ENCODE measurements around the gene PARD6G.

DNA sequence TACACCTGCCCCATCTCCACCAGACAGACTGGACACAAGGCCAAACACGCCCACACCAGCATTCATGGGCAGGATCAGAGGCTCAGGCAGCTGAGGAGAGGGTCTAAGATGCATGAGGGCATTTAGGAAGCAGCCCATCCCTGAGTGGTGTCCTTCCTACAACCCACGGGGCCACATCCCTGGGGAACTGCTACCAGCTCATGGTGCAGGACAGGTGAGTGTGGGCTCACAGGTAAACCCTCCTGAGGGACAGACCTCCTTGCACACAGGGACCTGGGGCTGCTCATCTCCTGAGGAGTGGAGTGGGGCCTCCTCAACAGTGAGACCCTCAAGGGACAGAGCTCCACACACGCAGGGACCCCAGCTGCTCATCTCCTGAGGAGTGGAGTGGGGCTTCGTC, 14.6 kb downstream of the PARD6G start:
- TF ChIP-seq, protein P1, sequence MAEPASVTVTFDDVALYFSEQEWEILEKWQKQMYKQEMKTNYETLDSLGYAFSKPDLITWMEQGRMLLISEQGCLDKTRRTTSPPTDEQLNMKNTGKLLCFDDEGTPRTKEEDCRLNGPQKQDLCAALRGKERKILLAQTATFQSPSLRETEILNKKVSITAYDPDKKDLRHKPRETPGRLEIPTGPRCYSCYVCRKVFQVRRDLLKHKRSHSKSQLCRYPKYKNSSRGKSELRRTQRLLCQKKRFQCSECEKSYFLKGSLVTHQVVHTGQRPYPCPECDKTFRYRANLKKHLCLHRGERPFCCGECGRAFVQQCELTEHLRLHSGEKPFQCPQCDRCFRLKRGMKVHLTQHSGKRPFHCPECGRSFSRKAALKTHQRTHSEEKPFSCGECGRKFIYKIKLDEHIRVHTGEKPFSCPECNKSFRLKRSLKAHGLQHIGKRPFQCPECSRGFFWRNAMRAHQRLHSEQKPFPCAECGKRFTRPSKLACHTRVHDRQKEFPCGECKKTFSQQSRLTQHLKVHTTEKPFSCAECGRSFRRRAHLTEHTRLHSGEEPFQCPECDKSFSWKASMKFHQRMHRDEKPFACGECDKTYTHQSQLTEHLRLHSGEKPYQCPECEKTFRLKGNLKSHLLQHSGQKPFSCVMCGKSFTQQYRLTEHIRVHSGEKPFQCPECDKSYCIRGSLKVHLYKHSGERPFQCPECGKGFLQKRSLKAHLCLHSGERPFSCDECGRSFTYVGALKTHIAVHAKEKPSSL (CRISPR knock-in tag; conservative IDR thresholded peaks at IDR 0.05), result no peak
- TF ChIP-seq, protein P2, sequence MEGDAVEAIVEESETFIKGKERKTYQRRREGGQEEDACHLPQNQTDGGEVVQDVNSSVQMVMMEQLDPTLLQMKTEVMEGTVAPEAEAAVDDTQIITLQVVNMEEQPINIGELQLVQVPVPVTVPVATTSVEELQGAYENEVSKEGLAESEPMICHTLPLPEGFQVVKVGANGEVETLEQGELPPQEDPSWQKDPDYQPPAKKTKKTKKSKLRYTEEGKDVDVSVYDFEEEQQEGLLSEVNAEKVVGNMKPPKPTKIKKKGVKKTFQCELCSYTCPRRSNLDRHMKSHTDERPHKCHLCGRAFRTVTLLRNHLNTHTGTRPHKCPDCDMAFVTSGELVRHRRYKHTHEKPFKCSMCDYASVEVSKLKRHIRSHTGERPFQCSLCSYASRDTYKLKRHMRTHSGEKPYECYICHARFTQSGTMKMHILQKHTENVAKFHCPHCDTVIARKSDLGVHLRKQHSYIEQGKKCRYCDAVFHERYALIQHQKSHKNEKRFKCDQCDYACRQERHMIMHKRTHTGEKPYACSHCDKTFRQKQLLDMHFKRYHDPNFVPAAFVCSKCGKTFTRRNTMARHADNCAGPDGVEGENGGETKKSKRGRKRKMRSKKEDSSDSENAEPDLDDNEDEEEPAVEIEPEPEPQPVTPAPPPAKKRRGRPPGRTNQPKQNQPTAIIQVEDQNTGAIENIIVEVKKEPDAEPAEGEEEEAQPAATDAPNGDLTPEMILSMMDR (IDR thresholded peaks at IDR 0.05), result no peak
- TF ChIP-seq, protein P3, sequence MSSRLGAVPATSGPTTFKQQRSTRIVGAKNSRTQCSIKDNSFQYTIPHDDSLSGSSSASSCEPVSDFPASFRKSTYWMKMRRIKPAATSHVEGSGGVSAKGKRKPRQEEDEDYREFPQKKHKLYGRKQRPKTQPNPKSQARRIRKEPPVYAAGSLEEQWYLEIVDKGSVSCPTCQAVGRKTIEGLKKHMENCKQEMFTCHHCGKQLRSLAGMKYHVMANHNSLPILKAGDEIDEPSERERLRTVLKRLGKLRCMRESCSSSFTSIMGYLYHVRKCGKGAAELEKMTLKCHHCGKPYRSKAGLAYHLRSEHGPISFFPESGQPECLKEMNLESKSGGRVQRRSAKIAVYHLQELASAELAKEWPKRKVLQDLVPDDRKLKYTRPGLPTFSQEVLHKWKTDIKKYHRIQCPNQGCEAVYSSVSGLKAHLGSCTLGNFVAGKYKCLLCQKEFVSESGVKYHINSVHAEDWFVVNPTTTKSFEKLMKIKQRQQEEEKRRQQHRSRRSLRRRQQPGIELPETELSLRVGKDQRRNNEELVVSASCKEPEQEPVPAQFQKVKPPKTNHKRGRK (CRISPR knock-in tag; IDR thresholded peaks at IDR 0.05; ENCODE audit: borderline replicate concordance), result no peak
- TF ChIP-seq, protein P4, sequence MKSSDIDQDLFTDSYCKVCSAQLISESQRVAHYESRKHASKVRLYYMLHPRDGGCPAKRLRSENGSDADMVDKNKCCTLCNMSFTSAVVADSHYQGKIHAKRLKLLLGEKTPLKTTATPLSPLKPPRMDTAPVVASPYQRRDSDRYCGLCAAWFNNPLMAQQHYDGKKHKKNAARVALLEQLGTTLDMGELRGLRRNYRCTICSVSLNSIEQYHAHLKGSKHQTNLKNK (CRISPR knock-in tag; IDR thresholded peaks at IDR 0.05), result no peak
- TF ChIP-seq, protein P5, sequence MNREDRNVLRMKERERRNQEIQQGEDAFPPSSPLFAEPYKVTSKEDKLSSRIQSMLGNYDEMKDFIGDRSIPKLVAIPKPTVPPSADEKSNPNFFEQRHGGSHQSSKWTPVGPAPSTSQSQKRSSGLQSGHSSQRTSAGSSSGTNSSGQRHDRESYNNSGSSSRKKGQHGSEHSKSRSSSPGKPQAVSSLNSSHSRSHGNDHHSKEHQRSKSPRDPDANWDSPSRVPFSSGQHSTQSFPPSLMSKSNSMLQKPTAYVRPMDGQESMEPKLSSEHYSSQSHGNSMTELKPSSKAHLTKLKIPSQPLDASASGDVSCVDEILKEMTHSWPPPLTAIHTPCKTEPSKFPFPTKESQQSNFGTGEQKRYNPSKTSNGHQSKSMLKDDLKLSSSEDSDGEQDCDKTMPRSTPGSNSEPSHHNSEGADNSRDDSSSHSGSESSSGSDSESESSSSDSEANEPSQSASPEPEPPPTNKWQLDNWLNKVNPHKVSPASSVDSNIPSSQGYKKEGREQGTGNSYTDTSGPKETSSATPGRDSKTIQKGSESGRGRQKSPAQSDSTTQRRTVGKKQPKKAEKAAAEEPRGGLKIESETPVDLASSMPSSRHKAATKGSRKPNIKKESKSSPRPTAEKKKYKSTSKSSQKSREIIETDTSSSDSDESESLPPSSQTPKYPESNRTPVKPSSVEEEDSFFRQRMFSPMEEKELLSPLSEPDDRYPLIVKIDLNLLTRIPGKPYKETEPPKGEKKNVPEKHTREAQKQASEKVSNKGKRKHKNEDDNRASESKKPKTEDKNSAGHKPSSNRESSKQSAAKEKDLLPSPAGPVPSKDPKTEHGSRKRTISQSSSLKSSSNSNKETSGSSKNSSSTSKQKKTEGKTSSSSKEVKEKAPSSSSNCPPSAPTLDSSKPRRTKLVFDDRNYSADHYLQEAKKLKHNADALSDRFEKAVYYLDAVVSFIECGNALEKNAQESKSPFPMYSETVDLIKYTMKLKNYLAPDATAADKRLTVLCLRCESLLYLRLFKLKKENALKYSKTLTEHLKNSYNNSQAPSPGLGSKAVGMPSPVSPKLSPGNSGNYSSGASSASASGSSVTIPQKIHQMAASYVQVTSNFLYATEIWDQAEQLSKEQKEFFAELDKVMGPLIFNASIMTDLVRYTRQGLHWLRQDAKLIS (CRISPR knock-in tag; IDR thresholded peaks at IDR 0.05; ENCODE audit: borderline replicate concordance), result no peak
- TF ChIP-seq, protein P6, sequence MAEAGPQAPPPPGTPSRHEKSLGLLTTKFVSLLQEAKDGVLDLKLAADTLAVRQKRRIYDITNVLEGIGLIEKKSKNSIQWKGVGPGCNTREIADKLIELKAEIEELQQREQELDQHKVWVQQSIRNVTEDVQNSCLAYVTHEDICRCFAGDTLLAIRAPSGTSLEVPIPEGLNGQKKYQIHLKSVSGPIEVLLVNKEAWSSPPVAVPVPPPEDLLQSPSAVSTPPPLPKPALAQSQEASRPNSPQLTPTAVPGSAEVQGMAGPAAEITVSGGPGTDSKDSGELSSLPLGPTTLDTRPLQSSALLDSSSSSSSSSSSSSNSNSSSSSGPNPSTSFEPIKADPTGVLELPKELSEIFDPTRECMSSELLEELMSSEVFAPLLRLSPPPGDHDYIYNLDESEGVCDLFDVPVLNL (CRISPR knock-in tag; IDR thresholded peaks at IDR 0.05; ENCODE audit: borderline replicate concordance, low read depth), result no peak
- TF ChIP-seq, protein P7, sequence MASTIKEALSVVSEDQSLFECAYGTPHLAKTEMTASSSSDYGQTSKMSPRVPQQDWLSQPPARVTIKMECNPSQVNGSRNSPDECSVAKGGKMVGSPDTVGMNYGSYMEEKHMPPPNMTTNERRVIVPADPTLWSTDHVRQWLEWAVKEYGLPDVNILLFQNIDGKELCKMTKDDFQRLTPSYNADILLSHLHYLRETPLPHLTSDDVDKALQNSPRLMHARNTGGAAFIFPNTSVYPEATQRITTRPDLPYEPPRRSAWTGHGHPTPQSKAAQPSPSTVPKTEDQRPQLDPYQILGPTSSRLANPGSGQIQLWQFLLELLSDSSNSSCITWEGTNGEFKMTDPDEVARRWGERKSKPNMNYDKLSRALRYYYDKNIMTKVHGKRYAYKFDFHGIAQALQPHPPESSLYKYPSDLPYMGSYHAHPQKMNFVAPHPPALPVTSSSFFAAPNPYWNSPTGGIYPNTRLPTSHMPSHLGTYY (CRISPR knock-in tag; IDR thresholded peaks at IDR 0.05), result no peak
- TF ChIP-seq, protein P8, sequence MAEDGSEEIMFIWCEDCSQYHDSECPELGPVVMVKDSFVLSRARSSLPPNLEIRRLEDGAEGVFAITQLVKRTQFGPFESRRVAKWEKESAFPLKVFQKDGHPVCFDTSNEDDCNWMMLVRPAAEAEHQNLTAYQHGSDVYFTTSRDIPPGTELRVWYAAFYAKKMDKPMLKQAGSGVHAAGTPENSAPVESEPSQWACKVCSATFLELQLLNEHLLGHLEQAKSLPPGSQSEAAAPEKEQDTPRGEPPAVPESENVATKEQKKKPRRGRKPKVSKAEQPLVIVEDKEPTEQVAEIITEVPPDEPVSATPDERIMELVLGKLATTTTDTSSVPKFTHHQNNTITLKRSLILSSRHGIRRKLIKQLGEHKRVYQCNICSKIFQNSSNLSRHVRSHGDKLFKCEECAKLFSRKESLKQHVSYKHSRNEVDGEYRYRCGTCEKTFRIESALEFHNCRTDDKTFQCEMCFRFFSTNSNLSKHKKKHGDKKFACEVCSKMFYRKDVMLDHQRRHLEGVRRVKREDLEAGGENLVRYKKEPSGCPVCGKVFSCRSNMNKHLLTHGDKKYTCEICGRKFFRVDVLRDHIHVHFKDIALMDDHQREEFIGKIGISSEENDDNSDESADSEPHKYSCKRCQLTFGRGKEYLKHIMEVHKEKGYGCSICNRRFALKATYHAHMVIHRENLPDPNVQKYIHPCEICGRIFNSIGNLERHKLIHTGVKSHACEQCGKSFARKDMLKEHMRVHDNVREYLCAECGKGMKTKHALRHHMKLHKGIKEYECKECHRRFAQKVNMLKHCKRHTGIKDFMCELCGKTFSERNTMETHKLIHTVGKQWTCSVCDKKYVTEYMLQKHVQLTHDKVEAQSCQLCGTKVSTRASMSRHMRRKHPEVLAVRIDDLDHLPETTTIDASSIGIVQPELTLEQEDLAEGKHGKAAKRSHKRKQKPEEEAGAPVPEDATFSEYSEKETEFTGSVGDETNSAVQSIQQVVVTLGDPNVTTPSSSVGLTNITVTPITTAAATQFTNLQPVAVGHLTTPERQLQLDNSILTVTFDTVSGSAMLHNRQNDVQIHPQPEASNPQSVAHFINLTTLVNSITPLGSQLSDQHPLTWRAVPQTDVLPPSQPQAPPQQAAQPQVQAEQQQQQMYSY (CRISPR knock-in tag; IDR thresholded peaks at IDR 0.05), result no peak
- TF ChIP-seq NR2C2 (CRISPR knock-in tag; IDR thresholded peaks at IDR 0.05), result no peak
- TF ChIP-seq ZNF232 (CRISPR knock-in tag; IDR thresholded peaks at IDR 0.05), result no peak
- TF ChIP-seq MYBL2 (CRISPR knock-in tag; IDR thresholded peaks at IDR 0.05), result no peak
- no peak for TF ChIP-seq TP53 (CRISPR knock-in tag; IDR thresholded peaks at IDR 0.05)
- TF ChIP-seq, protein P9, sequence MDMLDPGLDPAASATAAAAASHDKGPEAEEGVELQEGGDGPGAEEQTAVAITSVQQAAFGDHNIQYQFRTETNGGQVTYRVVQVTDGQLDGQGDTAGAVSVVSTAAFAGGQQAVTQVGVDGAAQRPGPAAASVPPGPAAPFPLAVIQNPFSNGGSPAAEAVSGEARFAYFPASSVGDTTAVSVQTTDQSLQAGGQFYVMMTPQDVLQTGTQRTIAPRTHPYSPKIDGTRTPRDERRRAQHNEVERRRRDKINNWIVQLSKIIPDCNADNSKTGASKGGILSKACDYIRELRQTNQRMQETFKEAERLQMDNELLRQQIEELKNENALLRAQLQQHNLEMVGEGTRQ (CRISPR knock-in tag; IDR thresholded peaks at IDR 0.05), result no peak
- TF ChIP-seq JUN (CRISPR knock-in tag; IDR thresholded peaks at IDR 0.05), result no peak
